Neuronal stem cell (in vitro differentiated cells): ENCODE measurements around the gene ZNF648.

ENCODE experiments used
- DNase-seq: peaks from one replicate; pipeline ENCODE4 v3.0.0-alpha.2; 2013; ENCODE audit warnings: low spot score
- H2AFZ ChIP-seq: one replicate; pipeline ENCODE4 v1.6.1; 2013; ENCODE audit warnings: mild to moderate bottlenecking, low read length, inconsistent platforms
- H2AK5ac ChIP-seq: 2 replicates; pipeline ENCODE4 v1.6.1; 2013; ENCODE audit warnings: low read depth, mild to moderate bottlenecking, inconsistent platforms, low read length, moderate library complexity, mixed read lengths
- H2BK120ac ChIP-seq: 2 replicates; pipeline ENCODE4 v1.6.1; 2013; ENCODE audit warnings: low read depth, mild to moderate bottlenecking, inconsistent platforms, low read length, moderate library complexity, mixed read lengths
- H2BK12ac ChIP-seq: one replicate; pipeline ENCODE4 v1.6.1; 2013; ENCODE audit warnings: low read length, inconsistent platforms
- H2BK15ac ChIP-seq: 2 replicates; pipeline ENCODE4 v1.6.1; 2013; ENCODE audit warnings: mild to moderate bottlenecking, low read length, inconsistent platforms, mixed read lengths
- H2BK5ac ChIP-seq: one replicate; pipeline ENCODE4 v1.6.1; 2013; ENCODE audit warnings: inconsistent platforms, mild to moderate bottlenecking, low read length, moderate library complexity
- H3K14ac ChIP-seq: one replicate; pipeline ENCODE4 v1.6.1; 2013; ENCODE audit warnings: low read length, inconsistent platforms
- H3K18ac ChIP-seq: 2 replicates; pipeline ENCODE4 v1.6.1; 2013; ENCODE audit warnings: low read length, inconsistent platforms
- H3K23ac ChIP-seq: 2 replicates; pipeline ENCODE4 v1.6.1; 2013; ENCODE audit warnings: low read depth, mild to moderate bottlenecking, mixed read lengths, low read length, inconsistent platforms; ENCODE audit not compliant: poor library complexity
- H3K27ac ChIP-seq: replicated peaks from 3 replicates; pipeline ENCODE4 v1.5.1; 2013; ENCODE audit warnings: low read length, inconsistent platforms
- H3K27me3 ChIP-seq, 3 experiments: 2 replicates each; pipeline ENCODE4 v1.6.1; 2013; ENCODE audit warnings: low read length in 3 of 3, mild to moderate bottlenecking in 2 of 3, inconsistent platforms in 1 of 3, low read depth in 1 of 3, mixed read lengths in 1 of 3, moderate library complexity in 1 of 3; ENCODE audit not compliant: control insufficient read depth in 3 of 3, insufficient read depth in 3 of 3
- H3K36me3 ChIP-seq, 2 donors: replicated peaks in 1 of 2; 2 replicates each; pipeline ENCODE4 v1.6.1; 2013; ENCODE audit warnings: low read length in 2 of 2; ENCODE audit not compliant: control insufficient read depth in 2 of 2, insufficient read depth in 2 of 2
- H3K4ac ChIP-seq: 2 replicates; pipeline ENCODE4 v1.6.1; 2013; ENCODE audit warnings: inconsistent platforms, mild to moderate bottlenecking, low read length, moderate library complexity
- H3K4me1 ChIP-seq, 2 donors: 1 replicate in 1 of 2; 2 replicates in 1 of 2; pipeline ENCODE4 v1.6.1; 2013; ENCODE audit warnings: low read length in 2 of 2, low read depth in 1 of 2; ENCODE audit not compliant: control insufficient read depth in 2 of 2, insufficient read depth in 1 of 2
- H3K4me2 ChIP-seq: one replicate; pipeline ENCODE4 v1.6.1; 2013; ENCODE audit warnings: mild to moderate bottlenecking, low read length, inconsistent platforms; ENCODE audit not compliant: insufficient read depth, poor library complexity, severe bottlenecking
- H3K4me3 ChIP-seq, 2 donors: 2 replicates each; pipeline ENCODE4 v1.5.1; 2013; ENCODE audit warnings: low read length in 2 of 2, mild to moderate bottlenecking in 2 of 2, inconsistent platforms in 1 of 2, moderate library complexity in 1 of 2
- H3K79me1 ChIP-seq: one replicate; pipeline ENCODE4 v1.6.1; 2013; ENCODE audit warnings: low read depth, mild to moderate bottlenecking, inconsistent platforms, low read length, moderate library complexity
- H3K9ac ChIP-seq: one replicate; pipeline ENCODE4 v1.6.1; 2013; ENCODE audit warnings: mild to moderate bottlenecking, low read depth, low read length, inconsistent platforms; ENCODE audit not compliant: poor library complexity
- H3K9me3 ChIP-seq, 2 donors: replicated peaks in 1 of 2; 2 replicates each; pipeline versions ENCODE3 to v1.6.1; 2013; ENCODE audit warnings: low read length in 2 of 2, mild to moderate bottlenecking in 2 of 2, inconsistent platforms in 1 of 2, low read depth in 1 of 2, mixed read lengths in 1 of 2, moderate library complexity in 1 of 2; ENCODE audit not compliant: control insufficient read depth in 2 of 2, insufficient read depth in 1 of 2
- H4K8ac ChIP-seq: one replicate; pipeline ENCODE4 v1.6.1; 2013; ENCODE audit warnings: low read depth, mild to moderate bottlenecking, inconsistent platforms, low read length, moderate library complexity
- H4K91ac ChIP-seq: one replicate; pipeline ENCODE4 v1.6.1; 2013; ENCODE audit warnings: low read length, low read depth, mild to moderate bottlenecking, inconsistent platforms; ENCODE audit not compliant: poor library complexity
- WGBS, 2 donors: extraction: QIAGEN DNeasy Blood & Tissue Kit; methylation state at CpG; one replicate each; pipeline ENCODE4 v1.1.7; 2013; ENCODE audit warnings: missing lambda C conversion rate in 2 of 2, mixed read lengths in 1 of 2; ENCODE audit not compliant: insufficient read length in 2 of 2, insufficient replicate concordance in 1 of 2; ENCODE audit errors: extremely low coverage in 2 of 2; 5-methylcytosine and 5-hydroxymethylcytosine counted together

ZNF648 gene

GRCh38 chr1:182051938-182052337 lies 9.6 kb downstream of the ZNF648 start:
- Histone ChIP-seq H3K4me2 (no peak overlapping the region), H3K4me3 (no peak overlapping the region), H3K4ac (no peak overlapping the region), H2BK120ac (no peak overlapping the region), H4K91ac (no peak overlapping the region), H2BK15ac (no peak overlapping the region), H2BK12ac (no peak overlapping the region), H2AK5ac (no peak overlapping the region), H3K36me3 (no peaks in the 10 kb centered on the region), H3K27ac (no peak overlapping the region), H3K4me1 (no peaks in the 10 kb centered on the region), H3K9ac (no peak overlapping the region), H3K27me3 (peaks cover 0 to 5% (median 0%) of the 10 kb centered on the region in 3 experiments), H3K9me3 (no peaks in the 10 kb centered on the region), H4K8ac (no peak overlapping the region), H2BK5ac (no peak overlapping the region), H3K18ac (no peak overlapping the region), H3K79me1 (no peaks in the 10 kb centered on the region), H3K23ac (no peak overlapping the region), H3K14ac (no peak overlapping the region), H2AFZ (no peak overlapping the region)
- DNase-seq = no peak
- WGBS, 2 donors = no CpG with 5 or more reads among the region's 1 CpG

- DNase-seq = no peak
- Histone ChIP-seq H3K9me3 (peaks cover 0 to 1% of the 10 kb centered on the region in 2 donors), H3K14ac (no peak overlapping the region), H4K91ac (no peak overlapping the region), H2BK120ac (no peak overlapping the region), H3K9ac (no peak overlapping the region), H3K27me3 (no peaks in the 10 kb centered on the region), H3K79me1 (no peaks in the 10 kb centered on the region), H2BK12ac (no peak overlapping the region), H3K27ac (no peak overlapping the region), H2AFZ (no peak overlapping the region), H3K36me3 (no peaks in the 10 kb centered on the region), H3K23ac (no peak overlapping the region), H3K18ac (no peak overlapping the region), H2AK5ac (no peak overlapping the region), H2BK15ac (no peak overlapping the region), H3K4me2 (no peak overlapping the region), H3K4me3 (no peak overlapping the region), H4K8ac (no peak overlapping the region), H2BK5ac (no peak overlapping the region), H3K4me1 (no peaks in the 10 kb centered on the region), H3K4ac (no peak overlapping the region)
- no CpG with 5 or more reads among the region's 4 CpGs for WGBS, 2 donors
Observed at GRCh38 chr1:182050481-182051448, 10.7 kb downstream of the ZNF648 start.

GRCh38 chr1:182048562-182048961 lies 12.9 kb downstream of the ZNF648 start:
- no peaks in the 10 kb centered on the region for H3K27me3 ChIP-seq
- no peak overlapping the region for H2AFZ ChIP-seq
- H3K27ac ChIP-seq = no peak overlapping the region
- H3K9me3 ChIP-seq = peaks cover 0 to 2% of the 10 kb centered on the region in 2 donors
- no peak overlapping the region for H2BK12ac ChIP-seq
- H3K36me3 ChIP-seq = no peaks in the 10 kb centered on the region
- H2BK120ac ChIP-seq = no peak overlapping the region
- no peak overlapping the region for H3K4me3 ChIP-seq
- H3K4ac ChIP-seq = no peak overlapping the region
- H3K23ac ChIP-seq = no peak overlapping the region
- no peak overlapping the region for H2BK5ac ChIP-seq
- no peak for DNase-seq
- no peak overlapping the region for H3K4me2 ChIP-seq
- WGBS, 2 donors = no CpG with 5 or more reads among the region's 2 CpGs
- H4K8ac ChIP-seq = no peak overlapping the region
- no peak overlapping the region for H3K14ac ChIP-seq
- H3K9ac ChIP-seq = no peak overlapping the region
- H2BK15ac ChIP-seq = no peak overlapping the region
- no peak overlapping the region for H2AK5ac ChIP-seq
- no peaks in the 10 kb centered on the region for H3K4me1 ChIP-seq
- no peaks in the 10 kb centered on the region for H3K79me1 ChIP-seq
- H3K18ac ChIP-seq = no peak overlapping the region
- H4K91ac ChIP-seq = no peak overlapping the region

- Histone ChIP-seq H3K9ac (no peak overlapping the region), H2BK12ac (no peak overlapping the region), H3K14ac (no peak overlapping the region), H3K4ac (no peak overlapping the region), H3K9me3 (peaks cover 0 to 4% of the 10 kb centered on the region in 2 donors), H3K18ac (no peak overlapping the region), H3K27ac (no peak overlapping the region), H3K36me3 (no peaks in the 10 kb centered on the region), H2BK15ac (no peak overlapping the region), H3K4me2 (no peak overlapping the region), H3K4me1 (no peaks in the 10 kb centered on the region), H3K23ac (no peak overlapping the region), H3K4me3 (no peak overlapping the region), H2AFZ (no peak overlapping the region), H2BK120ac (no peak overlapping the region), H4K91ac (no peak overlapping the region), H2BK5ac (no peak overlapping the region), H3K27me3 (no peaks in the 10 kb centered on the region), H2AK5ac (no peak overlapping the region), H3K79me1 (no peaks in the 10 kb centered on the region), H4K8ac (no peak overlapping the region)
- DNase-seq = no peak
Observed at GRCh38 chr1:182046763-182047162, 14.7 kb downstream of the ZNF648 start.
